ENCODE data around the gene DNHD1. TPM values are rescaled to one million over a fixed set of nuclear protein-coding genes. Genes with fewer than 3 reads are reported as not detected.

DNHD1 gene
- total RNA-seq, 1 donor from 2014 or later, result 5.0 TPM

GRCh38 chr11:6481924-6482275 is 15.2 kb upstream of the DNHD1 start:
- Mint-ChIP-seq H3K36me3 (peaks cover 21% of the 10 kb centered on the region), H3K27ac (peak overlapping the region; percentile 59), H3K4me1 (peaks cover 29% of the 10 kb centered on the region), H3K27me3 (ENCODE audit: insufficient read depth, low read depth) (no peaks in the 10 kb centered on the region), H3K4me3 (peak overlapping the region; percentile 95), H3K9me3 (no peaks in the 10 kb centered on the region)
- DNase-seq (ENCODE audit: low spot score), result no peak
- Histone ChIP-seq H3K27me3 (no peaks in the 10 kb centered on the region), H3K9ac (peak overlapping the region; percentile 91), H3K27ac (peak overlapping the region; percentile 87), H3K9me3 (ENCODE audit: low read depth) (no peaks in the 10 kb centered on the region), H3K4me3 (peak overlapping the region; percentile 83), H4K20me1 (ENCODE audit: low read depth) (peaks cover 13% of the 10 kb centered on the region), H3F3A (ENCODE audit: low read depth) (no peaks in the 10 kb centered on the region), H2AFZ (replicated peaks) (no peak overlapping the region), H3K4me2 (peak overlapping the region; percentile 91), H3K36me3 (no peaks in the 10 kb centered on the region), H3K79me2 (ENCODE audit: low read depth) (peaks cover 43% of the 10 kb centered on the region), H3K4me1 (peaks cover 11% of the 10 kb centered on the region)
- TF ChIP-seq EZH2 (IDR thresholded peaks at IDR 0.05) (no peak), CTCF (IDR thresholded peaks at IDR 0.05) (no peak), EZH2phosphoT487 (IDR thresholded peaks at IDR 0.05) (no peak)

- Histone ChIP-seq H3K79me2 (ENCODE audit: low read depth) (peaks cover 43% of the 10 kb centered on the region), H3K4me1 (peaks cover 11% of the 10 kb centered on the region), H3K27ac (no peak overlapping the region), H4K20me1 (ENCODE audit: low read depth) (peaks cover 13% of the 10 kb centered on the region), H2AFZ (replicated peaks) (no peak overlapping the region), H3K27me3 (no peaks in the 10 kb centered on the region), H3K9ac (peak overlapping the region; percentile 91), H3K9me3 (ENCODE audit: low read depth) (no peaks in the 10 kb centered on the region), H3F3A (ENCODE audit: low read depth) (no peaks in the 10 kb centered on the region), H3K4me3 (peak overlapping the region; percentile 83), H3K36me3 (no peaks in the 10 kb centered on the region), H3K4me2 (peak overlapping the region; percentile 91)
- Mint-ChIP-seq H3K27me3 (ENCODE audit: insufficient read depth, low read depth) (no peaks in the 10 kb centered on the region), H3K9me3 (no peaks in the 10 kb centered on the region), H3K27ac (no peak overlapping the region), H3K4me3 (peak overlapping the region; percentile 95), H3K4me1 (peaks cover 29% of the 10 kb centered on the region), H3K36me3 (peaks cover 18% of the 10 kb centered on the region)
- TF ChIP-seq CTCF (IDR thresholded peaks at IDR 0.05), result no peak
- TF ChIP-seq EZH2 (IDR thresholded peaks at IDR 0.05), result no peak
- no peak for TF ChIP-seq EZH2phosphoT487 (IDR thresholded peaks at IDR 0.05)
- DNase-seq (ENCODE audit: low spot score), result no peak
These were observed 14.6 kb upstream of the DNHD1 start for GRCh38 chr11:6482441-6482840.

GRCh38 chr11:6483015-6483414 is 14.1 kb upstream of the DNHD1 start:
- H3K9me3 Mint-ChIP-seq, result no peaks in the 10 kb centered on the region
- H3K9me3 ChIP-seq (ENCODE audit: low read depth), result no peaks in the 10 kb centered on the region
- no peak overlapping the region for H2AFZ ChIP-seq (replicated peaks)
- peaks cover 14% of the 10 kb centered on the region for H3K36me3 Mint-ChIP-seq
- H3F3A ChIP-seq (ENCODE audit: low read depth), result no peaks in the 10 kb centered on the region
- no peaks in the 10 kb centered on the region for H3K27me3 ChIP-seq
- no peak overlapping the region for H3K4me2 ChIP-seq
- DNase-seq (ENCODE audit: low spot score), result no peak
- H3K4me1 Mint-ChIP-seq, result peaks cover 29% of the 10 kb centered on the region
- peaks cover 43% of the 10 kb centered on the region for H3K79me2 ChIP-seq (ENCODE audit: low read depth)
- no peak overlapping the region for H3K27ac ChIP-seq
- H3K4me1 ChIP-seq, result peaks cover 11% of the 10 kb centered on the region
- TF ChIP-seq CTCF (IDR thresholded peaks at IDR 0.05) (no peak), EZH2 (IDR thresholded peaks at IDR 0.05) (no peak), EZH2phosphoT487 (IDR thresholded peaks at IDR 0.05) (no peak)
- H3K36me3 ChIP-seq, result no peaks in the 10 kb centered on the region
- H4K20me1 ChIP-seq (ENCODE audit: low read depth), result peaks cover 13% of the 10 kb centered on the region
- peak overlapping the region; percentile 95 for H3K4me3 Mint-ChIP-seq
- no peak overlapping the region for H3K9ac ChIP-seq
- H3K27me3 Mint-ChIP-seq (ENCODE audit: insufficient read depth, low read depth), result no peaks in the 10 kb centered on the region
- no peak overlapping the region for H3K27ac Mint-ChIP-seq
- no peak overlapping the region for H3K4me3 ChIP-seq

Measured in neural progenitor cell (in vitro differentiated cells).